Panc1 (cell line): ENCODE data around the gene ZBTB18. TPM values are rescaled to one million over a fixed set of nuclear protein-coding genes. Genes with fewer than 3 reads are reported as not detected.

Source experiments
- ATAC-seq: fragments of 200-7000 bp; cut with Tn5 transposase; 2 replicates; pipeline ENCODE4 v1.9.1; 2020; ENCODE audit warnings: mild to moderate bottlenecking, moderate library complexity
- BruUV-seq: library from RNA; stranded (reverse); fragments of 400-500 nt; replicated peaks from 2 replicates; lab custom pipeline; 2021; lab: Mats Ljungman, UMichigan
- CTCF ChIA-PET: fragments of 300-600 bp; sonication (Branson Sonifier 250); formaldehyde crosslinking; loops from one replicate; lab custom pipeline; 2022; ENCODE audit warnings: antibody characterized with exemption; lab: Charles Lee
- POLR2A ChIA-PET: fragments of 300-600 bp; sonication (Branson Sonifier 250); formaldehyde crosslinking; loops from one replicate; lab custom pipeline; 2022; ENCODE audit warnings: antibody characterized with exemption; lab: Charles Lee
- DNase-seq: peaks from one replicate; pipeline ENCODE4 v3.0.0-alpha.2; 2010; ENCODE audit warnings: low read depth, low spot score
- H3K27ac ChIP-seq: 2 replicates; pipeline ENCODE4 v1.5.1; 2011; ENCODE audit warnings: mild to moderate bottlenecking, low read length, inconsistent platforms
- H3K27me3 ChIP-seq: fragments of 200-500 bp; sonication (Bioruptor generic); 2 replicates; pipeline ENCODE4 v1.6.0; 2014; ENCODE audit warnings: low read length, inconsistent platforms; ENCODE audit not compliant: control insufficient read depth, insufficient read depth
- H3K36me3 ChIP-seq: fragments of 200-500 bp; sonication (Bioruptor generic); 2 replicates; pipeline ENCODE4 v1.5.1; 2014; ENCODE audit warnings: inconsistent platforms, mild to moderate bottlenecking, low read length, moderate library complexity; ENCODE audit not compliant: control insufficient read depth, insufficient read depth
- H3K4me1 ChIP-seq: 2 replicates; pipeline ENCODE4 v1.5.1; 2011; ENCODE audit warnings: inconsistent platforms, mild to moderate bottlenecking, low read length, moderate library complexity; ENCODE audit not compliant: control insufficient read depth, insufficient read depth
- H3K4me3 ChIP-seq, 2 experiments: 2 replicates each; pipeline ENCODE4 v1.5.1; 2011 to 2012; ENCODE audit warnings: low read depth in 2 of 2, low read length in 2 of 2, mild to moderate bottlenecking in 2 of 2, inconsistent platforms in 1 of 2, moderate library complexity in 1 of 2
- H3K9me3 ChIP-seq: fragments of 200-500 bp; sonication (Bioruptor generic); 2 replicates; pipeline ENCODE4 v1.5.1; 2014; ENCODE audit warnings: low read depth, mild to moderate bottlenecking, inconsistent platforms, low read length, moderate library complexity; ENCODE audit not compliant: control insufficient read depth, insufficient read depth
- POLR2AphosphoS5 ChIP-seq: IDR thresholded peaks from 2 replicates; pipeline ENCODE4 v1.6.1; 2012; ENCODE audit warnings: mild to moderate bottlenecking, low read depth, low read length, moderate library complexity
- SIN3A ChIP-seq: IDR thresholded peaks from 2 replicates; pipeline ENCODE4 v1.6.1; 2012; ENCODE audit warnings: low read depth, mild to moderate bottlenecking, low read length, moderate library complexity, borderline replicate concordance; ENCODE audit not compliant: insufficient read depth
- TCF7L2 ChIP-seq: IDR thresholded peaks from 2 replicates; pipeline ENCODE4 v1.6.1; 2011; ENCODE audit warnings: mild to moderate bottlenecking, low read depth, low read length, inconsistent platforms
- in situ Hi-C: cut with HindIII; loops from 2 replicates; pipeline ENCODE4 v1.10.0; 2016; ENCODE audit warnings: low sequenced_read_pairs, low pct_unique_long_range_greater_than_20kb
- intact Hi-C: fragments of 100-400 bp; cut with micrococcal nuclease; formaldehyde crosslinking; loops from one replicate; pipeline ENCODE4 v1.10.0; 2022; ENCODE audit not compliant: unreplicated experiment
- total RNA-seq: library from RNA; stranded (reverse); gene quantifications from one replicate; pipeline ENCODE4 v1.2.1, GENCODE V29; 2021; ENCODE audit not compliant: unreplicated experiment
- TF ChIP-seq, protein P1 (sequence below): fragments of 450-650 bp; IDR thresholded peaks from 2 replicates; pipeline ENCODE4 v1.5.1; 2017; ENCODE audit warnings: mild to moderate bottlenecking
- TF ChIP-seq, protein P2 (sequence below), 2 experiments: IDR thresholded peaks; 2 replicates each; pipeline ENCODE4 v1.6.1; 2011 to 2012; ENCODE audit warnings: low read depth in 2 of 2, control low read depth in 1 of 2, low read length in 1 of 2, mild to moderate bottlenecking in 1 of 2, moderate library complexity in 1 of 2; ENCODE audit not compliant: insufficient read depth in 1 of 2

Gene ZBTB18
- total RNA-seq, 1 experiment from 2014 or later: 9.9 TPM

DNA sequence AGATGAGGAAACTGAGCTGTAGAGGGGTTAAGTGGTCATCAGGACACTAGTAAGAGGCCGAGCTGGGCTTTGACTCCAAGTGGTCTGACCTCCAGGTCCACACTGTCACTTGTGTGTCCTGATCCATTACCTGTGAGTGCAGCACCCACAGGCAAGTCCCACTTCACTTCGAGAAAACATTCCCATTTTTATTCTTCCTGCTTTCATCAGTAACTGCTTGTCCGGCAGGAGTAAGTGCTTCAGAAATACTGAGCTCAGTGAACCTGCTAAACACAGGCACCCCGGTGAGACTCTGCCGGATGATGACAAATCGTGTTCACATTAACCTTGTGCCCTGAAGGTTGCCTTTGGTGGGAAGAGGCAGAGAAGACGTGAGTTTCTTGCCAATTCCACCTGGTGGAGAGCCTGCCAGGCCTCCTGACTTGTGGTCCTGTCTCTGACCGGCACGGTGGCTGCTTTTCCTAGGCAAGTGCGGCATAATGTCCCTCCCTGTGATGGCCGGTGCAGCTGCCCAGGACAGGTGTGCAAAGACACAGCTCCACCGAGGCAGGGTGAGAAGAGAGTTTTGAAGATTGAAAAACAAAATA lies 29.4 kb downstream of the ZBTB18 start:
- in situ Hi-C loops: no loop called here
- no peaks in the 10 kb centered on the region for H3K36me3 ChIP-seq
- H3K9me3 ChIP-seq: no peaks in the 10 kb centered on the region
- intact Hi-C loops: no loop called here
- TF ChIP-seq TCF7L2: no peak
- TF ChIP-seq, protein P1, sequence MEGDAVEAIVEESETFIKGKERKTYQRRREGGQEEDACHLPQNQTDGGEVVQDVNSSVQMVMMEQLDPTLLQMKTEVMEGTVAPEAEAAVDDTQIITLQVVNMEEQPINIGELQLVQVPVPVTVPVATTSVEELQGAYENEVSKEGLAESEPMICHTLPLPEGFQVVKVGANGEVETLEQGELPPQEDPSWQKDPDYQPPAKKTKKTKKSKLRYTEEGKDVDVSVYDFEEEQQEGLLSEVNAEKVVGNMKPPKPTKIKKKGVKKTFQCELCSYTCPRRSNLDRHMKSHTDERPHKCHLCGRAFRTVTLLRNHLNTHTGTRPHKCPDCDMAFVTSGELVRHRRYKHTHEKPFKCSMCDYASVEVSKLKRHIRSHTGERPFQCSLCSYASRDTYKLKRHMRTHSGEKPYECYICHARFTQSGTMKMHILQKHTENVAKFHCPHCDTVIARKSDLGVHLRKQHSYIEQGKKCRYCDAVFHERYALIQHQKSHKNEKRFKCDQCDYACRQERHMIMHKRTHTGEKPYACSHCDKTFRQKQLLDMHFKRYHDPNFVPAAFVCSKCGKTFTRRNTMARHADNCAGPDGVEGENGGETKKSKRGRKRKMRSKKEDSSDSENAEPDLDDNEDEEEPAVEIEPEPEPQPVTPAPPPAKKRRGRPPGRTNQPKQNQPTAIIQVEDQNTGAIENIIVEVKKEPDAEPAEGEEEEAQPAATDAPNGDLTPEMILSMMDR: no peak
- no peak for TF ChIP-seq SIN3A
- TF ChIP-seq, protein P2, sequence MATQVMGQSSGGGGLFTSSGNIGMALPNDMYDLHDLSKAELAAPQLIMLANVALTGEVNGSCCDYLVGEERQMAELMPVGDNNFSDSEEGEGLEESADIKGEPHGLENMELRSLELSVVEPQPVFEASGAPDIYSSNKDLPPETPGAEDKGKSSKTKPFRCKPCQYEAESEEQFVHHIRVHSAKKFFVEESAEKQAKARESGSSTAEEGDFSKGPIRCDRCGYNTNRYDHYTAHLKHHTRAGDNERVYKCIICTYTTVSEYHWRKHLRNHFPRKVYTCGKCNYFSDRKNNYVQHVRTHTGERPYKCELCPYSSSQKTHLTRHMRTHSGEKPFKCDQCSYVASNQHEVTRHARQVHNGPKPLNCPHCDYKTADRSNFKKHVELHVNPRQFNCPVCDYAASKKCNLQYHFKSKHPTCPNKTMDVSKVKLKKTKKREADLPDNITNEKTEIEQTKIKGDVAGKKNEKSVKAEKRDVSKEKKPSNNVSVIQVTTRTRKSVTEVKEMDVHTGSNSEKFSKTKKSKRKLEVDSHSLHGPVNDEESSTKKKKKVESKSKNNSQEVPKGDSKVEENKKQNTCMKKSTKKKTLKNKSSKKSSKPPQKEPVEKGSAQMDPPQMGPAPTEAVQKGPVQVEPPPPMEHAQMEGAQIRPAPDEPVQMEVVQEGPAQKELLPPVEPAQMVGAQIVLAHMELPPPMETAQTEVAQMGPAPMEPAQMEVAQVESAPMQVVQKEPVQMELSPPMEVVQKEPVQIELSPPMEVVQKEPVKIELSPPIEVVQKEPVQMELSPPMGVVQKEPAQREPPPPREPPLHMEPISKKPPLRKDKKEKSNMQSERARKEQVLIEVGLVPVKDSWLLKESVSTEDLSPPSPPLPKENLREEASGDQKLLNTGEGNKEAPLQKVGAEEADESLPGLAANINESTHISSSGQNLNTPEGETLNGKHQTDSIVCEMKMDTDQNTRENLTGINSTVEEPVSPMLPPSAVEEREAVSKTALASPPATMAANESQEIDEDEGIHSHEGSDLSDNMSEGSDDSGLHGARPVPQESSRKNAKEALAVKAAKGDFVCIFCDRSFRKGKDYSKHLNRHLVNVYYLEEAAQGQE (IDR thresholded peaks at IDR 0.05; ENCODE audit: insufficient read depth in 1 of 2, low read depth in 2 of 2, low read length in 1 of 2): no peak
- no peak for TF ChIP-seq POLR2AphosphoS5
- CTCF ChIA-PET: no interaction called here
- no peak overlapping the region for H3K4me3 ChIP-seq
- DNase-seq: no peak
- BruUV-seq: no TSS peak
- H3K27me3 ChIP-seq: peaks cover 6% of the 10 kb centered on the region
- ATAC-seq: no peak
- H3K27ac ChIP-seq: no peak overlapping the region
- POLR2A ChIA-PET: no interaction called here
- no peaks in the 10 kb centered on the region for H3K4me1 ChIP-seq

DNA sequence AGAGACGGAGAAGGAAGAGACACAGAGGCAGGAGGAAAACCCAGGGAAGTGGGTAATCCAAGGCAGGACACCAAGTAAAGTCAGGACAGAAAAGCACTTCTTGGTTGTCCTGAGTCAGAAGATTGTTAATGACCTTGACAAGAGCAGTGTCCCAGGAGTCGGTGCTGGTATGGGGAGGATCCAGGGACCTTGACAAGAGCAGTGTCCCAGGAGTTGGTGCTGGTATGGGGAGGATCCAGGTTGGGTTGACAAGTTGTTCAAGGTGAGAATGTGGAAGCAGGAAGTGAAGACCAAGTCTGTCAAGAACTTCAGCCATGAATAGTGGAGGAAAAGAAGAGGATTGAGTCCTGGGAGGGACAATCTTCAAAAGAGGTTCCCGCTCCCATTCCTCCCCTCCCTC lies 31.9 kb downstream of the ZBTB18 start:
- BruUV-seq: no TSS peak
- Histone ChIP-seq H3K9me3 (no peaks in the 10 kb centered on the region), H3K36me3 (no peaks in the 10 kb centered on the region), H3K4me3 (no peak overlapping the region), H3K27me3 (peaks cover 3% of the 10 kb centered on the region), H3K4me1 (no peaks in the 10 kb centered on the region), H3K27ac (no peak overlapping the region)
- intact Hi-C loops: no loop called here
- in situ Hi-C loops: no loop called here
- POLR2A ChIA-PET: no interaction called here
- ATAC-seq: no peak
- TF ChIP-seq, protein P1: no peak
- no peak for TF ChIP-seq POLR2AphosphoS5
- TF ChIP-seq, protein P2 (IDR thresholded peaks at IDR 0.05; ENCODE audit: insufficient read depth in 1 of 2, low read depth in 2 of 2, low read length in 1 of 2): no peak
- CTCF ChIA-PET: no interaction called here
- DNase-seq: no peak
